ENCODE measurements around the gene OSBPL6.
"Not testable (repeated sequence)": the region's sequence is repeated elsewhere in the genome, so short reads cannot be mapped to it uniquely, and the experiment has no call there.

The OSBPL6 gene

GRCh38 chr2:178392215-178392614 lies 197.9 kb downstream of the OSBPL6 start:
- Histone ChIP-seq H3K36me3 (replicated peaks) (peaks cover 5% of the 10 kb centered on the region), H3K9me3 (no peaks in the 10 kb centered on the region), H3K27me3 (ENCODE audit: low read depth) (no peaks in the 10 kb centered on the region), H3K4me3 (no peak overlapping the region), H3K4me1 (no peaks in the 10 kb centered on the region)
- DNase-seq (ENCODE audit: low spot score in 2 of 2), result no peak
- in situ Hi-C loops (cut with MboI; ENCODE audit: low sequenced_read_pairs), result no loop called here

- no peak for DNase-seq (ENCODE audit: low spot score in 2 of 2)
- in situ Hi-C loops (cut with MboI; ENCODE audit: low sequenced_read_pairs), result no loop called here
- no peaks in the 10 kb centered on the region; the same call in 1 of the 2 replicates for H3K36me3 ChIP-seq (replicated peaks)
- no peak overlapping the region for H3K4me3 ChIP-seq
- H3K27me3 ChIP-seq (ENCODE audit: low read depth), result no peaks in the 10 kb centered on the region
- no peaks in the 10 kb centered on the region for H3K9me3 ChIP-seq
- no peaks in the 10 kb centered on the region for H3K4me1 ChIP-seq
Measured at GRCh38 chr2:178394859-178395258, 200.5 kb downstream of the OSBPL6 start.

- in situ Hi-C loops (cut with MboI; ENCODE audit: low sequenced_read_pairs), result no loop called here
- no peaks in the 10 kb centered on the region; the same call in 1 of the 2 replicates for H3K36me3 ChIP-seq (replicated peaks)
- no peak for DNase-seq (ENCODE audit: low spot score in 2 of 2)
- H3K4me1 ChIP-seq, result no peaks in the 10 kb centered on the region
- no peaks in the 10 kb centered on the region for H3K9me3 ChIP-seq
- H3K4me3 ChIP-seq, result no peak overlapping the region
- H3K27me3 ChIP-seq (ENCODE audit: low read depth), result no peaks in the 10 kb centered on the region
Measured at GRCh38 chr2:178395295-178395694, 201.0 kb downstream of the OSBPL6 start.

- Histone ChIP-seq H3K4me1 (no peaks in the 10 kb centered on the region), H3K27me3 (ENCODE audit: low read depth) (no peaks in the 10 kb centered on the region), H3K9me3 (no peaks in the 10 kb centered on the region), H3K36me3 (replicated peaks) (no peaks in the 10 kb centered on the region; the same call in 1 of the 2 replicates), H3K4me3 (no peak overlapping the region)
- in situ Hi-C loops (cut with MboI; ENCODE audit: low sequenced_read_pairs), result no loop called here
- DNase-seq (ENCODE audit: low spot score in 2 of 2), result no peak
Measured at GRCh38 chr2:178395941-178396570, 201.7 kb downstream of the OSBPL6 start.

GRCh38 chr2:178397002-178397605 lies 202.8 kb downstream of the OSBPL6 start:
- Histone ChIP-seq H3K4me1 (no peaks in the 10 kb centered on the region), H3K36me3 (replicated peaks) (no peaks in the 10 kb centered on the region; the same call in 1 of the 2 replicates), H3K4me3 (no peak overlapping the region), H3K27me3 (ENCODE audit: low read depth) (no peaks in the 10 kb centered on the region), H3K9me3 (no peaks in the 10 kb centered on the region)
- in situ Hi-C loops (cut with MboI; ENCODE audit: low sequenced_read_pairs), result no loop called here
- peak in 1 of 2 experiments; percentile 60 for DNase-seq (ENCODE audit: low spot score in 2 of 2)

- no peaks in the 10 kb centered on the region; the same call in 1 of the 2 replicates for H3K36me3 ChIP-seq (replicated peaks)
- peaks cover 5% of the 10 kb centered on the region for H3K4me1 ChIP-seq
- H3K27me3 ChIP-seq (ENCODE audit: low read depth), result no peaks in the 10 kb centered on the region
- in situ Hi-C loops (cut with MboI; ENCODE audit: low sequenced_read_pairs), result no loop called here
- no peak for DNase-seq (ENCODE audit: low spot score in 2 of 2)
- no peak overlapping the region for H3K4me3 ChIP-seq
- H3K9me3 ChIP-seq, result no peaks in the 10 kb centered on the region
Measured at GRCh38 chr2:178401994-178402437, 207.7 kb downstream of the OSBPL6 start.

GRCh38 chr2:178403671-178404306 lies 209.5 kb downstream of the OSBPL6 start:
- peaks cover 5% of the 10 kb centered on the region for H3K4me1 ChIP-seq
- in situ Hi-C loops (cut with MboI; ENCODE audit: low sequenced_read_pairs), result no loop called here
- H3K9me3 ChIP-seq, result no peaks in the 10 kb centered on the region
- no peaks in the 10 kb centered on the region for H3K36me3 ChIP-seq (replicated peaks)
- H3K27me3 ChIP-seq (ENCODE audit: low read depth), result no peaks in the 10 kb centered on the region
- DNase-seq (ENCODE audit: low spot score in 2 of 2), result no peak
- H3K4me3 ChIP-seq, result no peak overlapping the region

GRCh38 chr2:178404368-178404767 lies 210.1 kb downstream of the OSBPL6 start:
- no peaks in the 10 kb centered on the region for H3K36me3 ChIP-seq (replicated peaks)
- no peaks in the 10 kb centered on the region for H3K9me3 ChIP-seq
- no peaks in the 10 kb centered on the region for H3K27me3 ChIP-seq (ENCODE audit: low read depth)
- H3K4me1 ChIP-seq, result peaks cover 5% of the 10 kb centered on the region
- H3K4me3 ChIP-seq, result no peak overlapping the region
- no peak for DNase-seq (ENCODE audit: low spot score in 2 of 2)
- in situ Hi-C loops (cut with MboI; ENCODE audit: low sequenced_read_pairs), result no loop called here

- in situ Hi-C loops (cut with MboI; ENCODE audit: low sequenced_read_pairs), result no loop called here
- Histone ChIP-seq H3K4me1 (peaks cover 9% of the 10 kb centered on the region), H3K27me3 (ENCODE audit: low read depth) (no peaks in the 10 kb centered on the region), H3K9me3 (no peaks in the 10 kb centered on the region), H3K36me3 (replicated peaks) (no peaks in the 10 kb centered on the region), H3K4me3 (no peak overlapping the region)
- no peak for DNase-seq (ENCODE audit: low spot score in 2 of 2)
Measured at GRCh38 chr2:178409261-178409660, 214.9 kb downstream of the OSBPL6 start.

GRCh38 chr2:178412047-178412446 lies 217.7 kb downstream of the OSBPL6 start:
- Histone ChIP-seq H3K9me3 (no peaks in the 10 kb centered on the region), H3K4me1 (peaks cover 21% of the 10 kb centered on the region), H3K36me3 (replicated peaks) (no peaks in the 10 kb centered on the region; the same call in 1 of the 2 replicates), H3K4me3 (no peak overlapping the region), H3K27me3 (ENCODE audit: low read depth) (no peaks in the 10 kb centered on the region)
- in situ Hi-C loops (cut with MboI; ENCODE audit: low sequenced_read_pairs), result loop anchor here (10.0 kb wide), 1 partner anchor 297 kb away; the partner anchor contains the start of gene RBM45
- DNase-seq (ENCODE audit: low spot score in 2 of 2), result peak; percentile 14 to 51

- in situ Hi-C loops (cut with MboI; ENCODE audit: low sequenced_read_pairs), result loop anchor here (10.0 kb wide), 1 partner anchor 298 kb away; the partner anchor contains the start of gene RBM45
- H3K27me3 ChIP-seq (ENCODE audit: low read depth); DNase-seq (ENCODE audit: low spot score in 2 of 2); H3K9me3 ChIP-seq; H3K36me3 ChIP-seq (replicated peaks); H3K4me3 ChIP-seq: not testable (repeated sequence)
- peaks cover 21% of the 10 kb centered on the region for H3K4me1 ChIP-seq
Measured at GRCh38 chr2:178412453-178412852, 218.1 kb downstream of the OSBPL6 start.

GRCh38 chr2:178413472-178414265 lies 219.4 kb downstream of the OSBPL6 start:
- Histone ChIP-seq H3K4me1 (peaks cover 21% of the 10 kb centered on the region), H3K36me3 (replicated peaks) (no peaks in the 10 kb centered on the region; the same call in 1 of the 2 replicates), H3K9me3 (no peaks in the 10 kb centered on the region), H3K27me3 (ENCODE audit: low read depth) (no peaks in the 10 kb centered on the region), H3K4me3 (peak overlapping the region; percentile 48)
- in situ Hi-C loops (cut with MboI; ENCODE audit: low sequenced_read_pairs), result loop anchor here (10.0 kb wide), 1 partner anchor 299 kb away; the partner anchor contains the start of gene RBM45
- DNase-seq (ENCODE audit: low spot score in 2 of 2), result peak; percentile 78 to 87
